ENCODE data around the gene ERCC3. TPM values are rescaled to one million over a fixed set of nuclear protein-coding genes. Genes with fewer than 3 reads are reported as not detected.

Gene ERCC3
- total and polyA plus RNA-seq, 2 of the 13 experiments (the other 11 are each of a cell fraction or from before 2014, with no cell fraction given), result 49.7 to 64.6 TPM

- TF ChIP-seq POGZ (CRISPR knock-in tag; IDR thresholded peaks at IDR 0.05), result no peak
Observed at GRCh38 chr2:127309468-127309867, 15.5 kb upstream of the ERCC3 start (continued).

GRCh38 chr2:127308586-127309138 lies 14.7 kb upstream of the ERCC3 start:
- H2AFZ ChIP-seq (ENCODE audit: low read length), result no peak overlapping the region
- ChIA-PET CTCF (ENCODE audit: low intra/inter-chr PET ratio, low total read pairs) (no interaction called here), POLR2A (interaction anchor here (1.1 kb wide), 1 partner anchor 15 kb away, joined by 5 read pairs; the partner anchor contains the start of gene ERCC3)
- in situ Hi-C loops (cut with HindIII; ENCODE audit: extremely low pct_ligation_motif_present, low pct_unique_long_range_greater_than_20kb), result no loop called here
- TF ChIP-seq MXD1 (CRISPR knock-in tag; IDR thresholded peaks at IDR 0.05), result no peak
- TF ChIP-seq ZNF740 (CRISPR knock-in tag; IDR thresholded peaks at IDR 0.05), result no peak
- TF ChIP-seq RBM22 (optimal IDR thresholded peaks at IDR 0.05; ENCODE audit: low read length), result peak; percentile 81
- TF ChIP-seq ZNF564 (CRISPR knock-in tag; IDR thresholded peaks at IDR 0.05), result no peak
- no peak for TF ChIP-seq EED (CRISPR knock-in tag; IDR thresholded peaks at IDR 0.05)
- no peak for TF ChIP-seq KDM4B (CRISPR knock-in tag; IDR thresholded peaks at IDR 0.05)
- TF ChIP-seq MLX (CRISPR knock-in tag; IDR thresholded peaks at IDR 0.05), result no peak
- TF ChIP-seq ZBTB7A (CRISPR knock-in tag; IDR thresholded peaks at IDR 0.05), result no peak
- intact Hi-C loops (cut with micrococcal nuclease; ENCODE audit: unreplicated experiment), result no loop called here
- H4K20me1 ChIP-seq (ENCODE audit: insufficient read depth, low read length), result no peaks in the 10 kb centered on the region
- no peak overlapping the region for H3K9ac ChIP-seq (ENCODE audit: insufficient read depth, low read depth, low read length)
- H3K4me3 ChIP-seq (replicated peaks in 1 of 3; ENCODE audit: insufficient read depth in 1 of 3, low read depth in 2 of 3, low read length in 3 of 3), result no peak overlapping the region
- H3K4me1 ChIP-seq (ENCODE audit: insufficient read depth, low read length), result peaks cover 13% of the 10 kb centered on the region
- BruUV-seq (replicated peaks), result no TSS peak
- peaks cover 20 to 70% of the 10 kb centered on the region in 2 experiments for H3K36me3 ChIP-seq (replicated peaks in 1 of 2; ENCODE audit: control insufficient read depth in 1 of 2, insufficient read depth in 2 of 2, low read length in 2 of 2)
- no peaks in the 10 kb centered on the region for H3K9me3 ChIP-seq (ENCODE audit: low read length)
- no peak overlapping the region for H3K27ac ChIP-seq (ENCODE audit: extremely low read length, insufficient read depth, low read length)
- FAIRE-seq (no peak), ATAC-seq (no peak), DNase-seq (ENCODE audit: low spot score) (no peak)
- no peaks in the 10 kb centered on the region for H3K27me3 ChIP-seq (ENCODE audit: control insufficient read depth in 1 of 2, insufficient read depth in 2 of 2, low read length in 2 of 2)
- H3K4me2 ChIP-seq (ENCODE audit: low read depth, low read length), result no peak overlapping the region
- 96% methylated on average over 7 of the region's 7 CpGs for WGBS (ENCODE audit: low lambda C conversion rate)
- H3K79me2 ChIP-seq (ENCODE audit: insufficient read depth, low read length), result no peaks in the 10 kb centered on the region
